ENCODE data around the gene STEAP1B.

GRCh38 chr7:22430457-22430856 is 69.5 kb downstream of the STEAP1B start:
- TF ChIP-seq REST (IDR thresholded peaks at IDR 0.05) (no peak), CTCF (IDR thresholded peaks at IDR 0.05; ENCODE audit: low read depth, low read length, missing input control) (no peak), ATF3 (IDR thresholded peaks at IDR 0.05) (no peak), HNF4A (conservative IDR thresholded peaks at IDR 0.05) (peak in 1 of 2 donors; percentile 20), SP1 (IDR thresholded peaks at IDR 0.05) (no peak), YY1 (IDR thresholded peaks at IDR 0.05) (no peak), NR2F2 (IDR thresholded peaks at IDR 0.05) (no peak), RAD21 (IDR thresholded peaks at IDR 0.05) (no peak)

Data from liver (tissue), 3 donors.